ENCODE measurements around the gene TTC3. TPM values are rescaled to one million over a fixed set of nuclear protein-coding genes. Genes with fewer than 3 reads are reported as not detected.

The TTC3 gene
- total RNA-seq, 1 donor from 2014 or later: 210 TPM

- no peak for DNase-seq (ENCODE audit: low read depth)
Observed at GRCh38 chr21:37146320-37147235, 73.5 kb downstream of the TTC3 start.

GRCh38 chr21:37149411-37149810 is 76.4 kb downstream of the TTC3 start:
- no peak for DNase-seq (ENCODE audit: low read depth)

- no peak for DNase-seq (ENCODE audit: low read depth)
Observed at GRCh38 chr21:37153196-37153934, 80.3 kb downstream of the TTC3 start.

- DNase-seq (ENCODE audit: low read depth): peak; percentile 95
Observed at GRCh38 chr21:37153935-37154350, 80.9 kb downstream of the TTC3 start.

GRCh38 chr21:37155186-37155585 is 82.1 kb downstream of the TTC3 start:
- peak; percentile 67 for DNase-seq (ENCODE audit: low read depth)

GRCh38 chr21:37157938-37158337 is 84.9 kb downstream of the TTC3 start:
- DNase-seq (ENCODE audit: low read depth): no peak

GRCh38 chr21:37159053-37159776 is 86.2 kb downstream of the TTC3 start:
- no peak for DNase-seq (ENCODE audit: low read depth)

- DNase-seq (ENCODE audit: low read depth): no peak
Observed at GRCh38 chr21:37159949-37160348, 86.9 kb downstream of the TTC3 start.

- no peak for DNase-seq (ENCODE audit: low read depth)
Observed at GRCh38 chr21:37164742-37165141, 91.7 kb downstream of the TTC3 start.

GRCh38 chr21:37165586-37165985 is 92.5 kb downstream of the TTC3 start:
- DNase-seq (ENCODE audit: low read depth): no peak

- no peak for DNase-seq (ENCODE audit: low read depth)
Observed at GRCh38 chr21:37166733-37167132, 93.7 kb downstream of the TTC3 start.

- no peak for DNase-seq (ENCODE audit: low read depth)
Observed at GRCh38 chr21:37168666-37169065, 95.6 kb downstream of the TTC3 start.

GRCh38 chr21:37172646-37173045 is 99.6 kb downstream of the TTC3 start:
- no peak for DNase-seq (ENCODE audit: low read depth)

GRCh38 chr21:37176716-37177115 is 103.7 kb downstream of the TTC3 start:
- peak; percentile 50 for DNase-seq (ENCODE audit: low read depth)

- peak; percentile 48 for DNase-seq (ENCODE audit: low read depth)
Observed at GRCh38 chr21:37181059-37181458, 108.0 kb downstream of the TTC3 start.

GRCh38 chr21:37182222-37182621 is 109.2 kb downstream of the TTC3 start:
- DNase-seq (ENCODE audit: low read depth): no peak

GRCh38 chr21:37183749-37184148 is 110.7 kb downstream of the TTC3 start:
- DNase-seq (ENCODE audit: low read depth): no peak

- DNase-seq (ENCODE audit: low read depth): no peak
Observed at GRCh38 chr21:37184784-37185593, 111.9 kb downstream of the TTC3 start.

- no peak for DNase-seq (ENCODE audit: low read depth)
Observed at GRCh38 chr21:37186983-37187382, 113.9 kb downstream of the TTC3 start.

GRCh38 chr21:37188825-37189224 is 115.8 kb downstream of the TTC3 start:
- no peak for DNase-seq (ENCODE audit: low read depth)

- DNase-seq (ENCODE audit: low read depth): no peak
Observed at GRCh38 chr21:37192019-37192418, 119.0 kb downstream of the TTC3 start.
